Measurements from ENCODE around the gene PRSS21.

DNA sequence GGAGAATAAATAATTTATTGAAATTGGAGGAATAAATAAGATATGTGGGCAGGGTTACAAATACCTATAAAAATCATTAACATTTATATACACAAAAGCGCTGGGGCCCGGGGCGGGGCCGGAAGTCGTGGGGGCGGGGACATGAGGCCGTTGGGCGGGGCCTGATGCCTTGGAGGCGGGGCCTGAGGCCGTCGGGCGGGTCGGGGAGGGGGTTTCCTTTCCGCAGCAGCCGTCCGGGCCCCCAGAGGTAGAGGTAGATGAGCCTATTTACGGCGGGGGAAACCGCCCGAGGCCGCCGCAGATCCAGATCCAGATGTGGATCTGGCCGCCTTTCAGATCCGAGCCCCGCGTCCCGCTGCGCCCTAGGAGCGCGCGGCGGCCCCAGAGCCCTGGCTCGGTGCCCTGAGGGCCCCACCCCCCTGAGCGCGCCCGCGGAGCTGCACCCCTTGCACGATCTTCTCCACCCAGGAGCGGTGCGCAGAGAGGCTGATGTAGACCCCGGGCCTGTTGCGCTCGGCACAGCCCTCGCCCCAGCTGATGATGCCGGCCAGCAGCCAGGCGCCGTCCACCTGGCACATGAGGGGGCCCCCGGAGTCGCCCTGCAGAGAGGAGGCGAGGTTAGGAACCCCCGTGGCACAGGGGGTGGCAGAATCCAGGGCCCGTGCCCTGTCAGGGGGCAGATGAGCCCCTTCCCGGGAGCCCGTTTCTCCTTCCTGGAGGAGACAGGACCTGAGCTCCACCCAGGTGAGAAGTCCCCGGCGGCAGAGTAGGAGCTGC lies 35.9 kb downstream of the PRSS21 start:
- TF ChIP-seq CTCF (IDR thresholded peaks at IDR 0.05; ENCODE audit: low read depth, low read length) = no peak
- TF ChIP-seq EZH2phosphoT487 (IDR thresholded peaks at IDR 0.05; ENCODE audit: low read depth) = no peak
